Anterior cingulate cortex (tissue), 58 donors: ENCODE results near the gene ADH7.

Source experiments
- DNase-seq, 58 donors: peaks; one replicate each; lab custom pipeline; 2025; lab: John Stamatoyannopoulos, UW

Gene ADH7

DNA sequence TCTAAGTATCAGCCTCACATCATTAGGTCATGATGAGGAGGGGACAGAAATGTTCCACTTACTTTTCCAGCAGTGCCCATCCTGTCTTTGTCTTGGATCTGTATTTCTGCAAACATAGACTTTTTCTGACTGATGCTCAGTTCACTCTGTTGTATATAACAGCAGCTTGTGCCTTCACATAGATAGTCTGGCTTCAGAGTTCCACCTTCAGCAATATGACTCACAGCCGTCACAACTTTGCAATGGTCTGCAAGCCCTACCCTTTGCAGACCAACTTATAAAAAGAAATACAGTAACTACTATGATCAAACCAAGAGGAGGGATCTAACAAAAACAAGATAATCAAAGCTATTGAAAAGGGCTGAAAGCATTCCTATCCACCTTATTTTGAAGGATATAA, at the start of gene ADH7:
Gene ADH7 (minus strand): TSS at position 189 of the 400 bp plus-strand sequence. CDS start 109 bp downstream, at position 80.
- no peak for DNase-seq

- DNase-seq: no peak
Measured at GRCh38 chr4:99483636-99484035, 48.5 kb upstream of the ADH7 start.

GRCh38 chr4:99473131-99473530, 38.0 kb upstream of the ADH7 start:
- no peak for DNase-seq

- no peak for DNase-seq
Measured at GRCh38 chr4:99471896-99472295, 36.8 kb upstream of the ADH7 start.

DNA sequence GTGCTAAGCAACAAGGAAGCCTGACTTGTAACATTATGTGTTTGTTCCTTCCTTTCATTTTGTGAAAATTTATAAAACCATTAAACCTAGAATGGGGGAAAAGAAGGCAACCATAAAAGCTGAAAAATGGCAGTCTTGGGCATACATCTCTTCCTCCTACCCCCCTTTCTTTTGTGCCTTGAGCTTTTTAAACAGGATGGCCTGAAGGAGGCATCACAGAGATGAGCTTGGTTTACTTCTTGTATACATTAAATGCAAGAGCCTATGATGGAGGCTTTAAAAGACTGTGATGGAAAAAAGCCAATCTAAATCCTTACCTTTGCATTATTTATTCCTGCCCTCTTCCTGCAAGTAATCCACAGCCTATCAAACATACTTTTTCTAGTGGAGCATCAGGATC, 36.2 kb upstream of the ADH7 start:
- DNase-seq: no peak

GRCh38 chr4:99468889-99469288, 33.7 kb upstream of the ADH7 start:
- no peak for DNase-seq

- peak in 1 of 58 donors; percentile 15 for DNase-seq
Measured at GRCh38 chr4:99467887-99468286, 32.7 kb upstream of the ADH7 start.

DNA sequence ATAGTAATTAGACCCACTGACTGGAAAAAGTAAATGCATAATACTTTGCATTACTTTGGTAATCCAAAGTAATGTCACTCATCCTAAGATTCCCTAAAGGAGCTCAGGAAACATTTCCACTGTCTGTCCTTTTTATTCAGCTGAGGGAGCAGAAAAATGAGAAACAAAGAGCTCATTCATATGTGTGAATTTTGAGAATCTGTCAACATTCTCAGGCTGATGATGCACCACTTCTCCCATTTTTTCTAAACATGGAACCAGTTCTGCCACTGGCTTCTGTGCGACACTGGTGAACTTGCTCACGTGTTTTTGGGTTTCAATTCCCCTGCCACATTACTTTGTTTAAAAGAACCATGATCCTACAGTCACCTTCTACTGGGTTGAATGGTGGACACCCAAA, 28.4 kb upstream of the ADH7 start:
- DNase-seq: no peak

GRCh38 chr4:99462875-99463464, 27.8 kb upstream of the ADH7 start:
- peak in 47 of 58 donors; percentile 0 to 77 (median 15) for DNase-seq

DNA sequence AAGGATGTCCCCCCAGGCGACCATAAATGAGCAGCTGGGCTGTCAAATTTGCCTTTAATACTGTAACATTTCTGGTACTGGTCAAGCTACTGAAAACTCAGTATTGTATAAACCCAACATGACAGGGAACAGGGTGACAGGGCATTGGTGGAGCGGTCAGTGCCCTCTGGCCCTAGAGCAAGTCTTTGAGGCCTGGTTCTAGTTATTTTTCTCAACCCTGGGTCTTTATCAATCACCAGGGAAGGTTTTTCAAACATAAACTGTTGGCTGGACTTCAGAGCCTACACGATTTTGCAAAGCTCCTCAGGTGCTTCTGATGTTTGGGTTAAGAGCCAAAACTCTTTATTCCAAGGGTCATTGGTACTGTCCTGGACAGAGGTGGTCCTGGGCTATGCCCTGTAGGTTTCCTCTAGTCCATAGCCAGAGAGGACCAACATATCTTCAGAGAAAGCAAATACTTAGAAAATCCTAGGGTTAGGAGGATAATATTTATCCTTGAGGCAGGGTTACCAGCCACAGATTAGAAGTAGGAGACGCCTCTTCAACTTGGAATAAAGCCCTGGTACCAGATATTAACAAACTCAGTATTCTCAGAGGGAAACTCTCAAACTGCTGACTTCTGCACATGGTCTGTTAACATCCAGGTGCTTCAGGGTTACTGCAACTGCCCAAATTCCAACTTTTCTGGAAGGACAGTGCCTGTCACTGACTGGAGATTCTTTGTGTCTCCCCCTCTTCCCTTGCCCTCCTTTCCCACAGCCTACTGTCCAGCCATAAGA, 26.7 kb upstream of the ADH7 start:
- DNase-seq: no peak

- DNase-seq: no peak
Measured at GRCh38 chr4:99459546-99460042, 24.5 kb upstream of the ADH7 start.

- DNase-seq: no peak
Measured at GRCh38 chr4:99458911-99459447, 23.8 kb upstream of the ADH7 start.

DNA sequence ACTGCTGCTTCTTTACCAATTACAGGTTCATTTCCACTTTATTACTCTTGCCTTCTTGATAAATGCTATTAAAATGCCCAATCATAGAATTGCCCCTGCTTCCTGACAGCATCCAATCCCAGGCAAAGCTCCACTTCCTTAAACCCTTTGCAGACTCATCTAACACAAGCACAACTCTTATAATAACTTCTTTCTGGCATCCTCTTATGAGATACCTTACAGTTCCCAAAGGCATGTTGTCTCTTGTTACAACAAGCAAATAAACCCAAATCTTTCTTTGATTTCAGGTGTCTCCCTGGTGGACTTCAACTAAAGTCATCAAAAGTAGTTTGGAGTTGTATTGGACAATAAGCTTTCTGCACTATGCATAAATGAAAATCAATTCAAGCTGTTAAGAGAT, 22.5 kb upstream of the ADH7 start:
- no peak for DNase-seq

DNA sequence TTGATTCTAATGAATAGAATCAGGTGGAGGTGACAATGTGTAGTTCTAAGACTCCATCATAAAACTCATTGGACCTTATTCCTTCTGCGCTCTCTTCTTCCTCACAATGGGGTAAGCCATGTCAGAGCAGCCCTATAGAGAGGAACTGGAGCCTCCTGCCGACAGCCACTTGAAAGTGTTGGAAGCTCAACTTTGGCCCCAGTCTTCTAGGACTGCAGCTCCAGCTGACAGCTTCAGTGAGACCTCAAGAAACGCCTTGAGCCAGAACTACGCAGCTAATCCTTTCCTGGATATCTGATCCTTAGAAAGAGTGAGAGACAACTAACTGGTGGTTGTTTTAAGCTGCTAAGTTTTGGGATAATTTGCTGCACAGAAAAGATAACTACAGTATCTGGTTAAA, 22.1 kb upstream of the ADH7 start:
- DNase-seq: no peak

GRCh38 chr4:99447513-99447912, 12.4 kb upstream of the ADH7 start:
- DNase-seq: no peak

- DNase-seq: no peak
Measured at GRCh38 chr4:99447079-99447478, 11.9 kb upstream of the ADH7 start.

- no peak for DNase-seq
Measured at GRCh38 chr4:99438405-99438780, 3.3 kb upstream of the ADH7 start.

DNA sequence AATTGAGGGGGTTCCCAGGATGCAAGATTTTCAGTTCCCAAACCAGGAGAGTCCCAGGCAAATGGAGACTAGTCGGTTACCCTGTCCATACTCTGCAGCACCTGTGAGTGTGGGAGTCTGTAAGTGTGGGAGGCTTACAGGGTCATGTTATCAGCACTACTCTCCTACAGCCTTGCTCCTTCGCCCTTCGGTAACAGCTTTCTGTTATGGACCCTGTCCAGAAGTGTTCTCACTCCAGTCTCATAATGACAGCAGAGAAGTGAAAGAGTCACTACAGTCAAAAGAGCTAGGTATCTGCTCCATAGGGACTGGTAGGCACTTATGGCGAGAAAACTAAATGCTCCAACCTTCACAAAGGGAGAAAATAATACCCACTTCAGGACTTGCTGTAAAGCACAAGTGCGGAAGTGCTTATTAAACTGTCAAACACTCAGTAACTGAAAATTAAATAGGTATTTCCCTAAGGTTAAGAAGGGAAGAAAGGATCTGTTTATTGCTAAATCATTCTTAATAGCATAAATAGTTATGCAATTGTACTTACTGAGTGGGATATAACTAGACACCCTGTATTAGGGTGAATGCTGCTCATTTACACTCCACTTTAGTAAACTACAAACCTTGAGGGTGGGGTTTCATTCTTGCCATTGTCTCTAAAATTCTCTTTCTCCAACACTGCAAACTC, 2.7 kb upstream of the ADH7 start:
- no peak for DNase-seq

- DNase-seq: no peak
Measured at GRCh38 chr4:99436976-99437722, 2.0 kb upstream of the ADH7 start.

DNA sequence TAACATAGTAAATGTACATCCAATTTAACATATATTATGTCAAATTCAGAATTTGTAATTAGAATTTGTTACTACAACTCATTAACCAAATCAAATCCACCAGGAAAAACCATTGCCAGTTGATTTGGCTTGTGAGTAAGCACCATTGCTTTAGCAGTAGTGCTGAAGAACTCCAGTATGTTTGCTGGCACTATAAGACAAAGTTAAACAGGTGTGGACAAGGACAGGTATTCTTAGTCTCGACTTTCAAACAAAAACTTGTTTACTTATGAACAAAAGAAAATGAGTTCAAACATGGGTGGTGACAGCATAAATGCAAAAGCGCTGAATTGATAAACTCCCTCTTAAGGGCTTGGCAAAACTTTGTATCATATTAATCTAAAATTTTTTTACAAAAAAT, 1.3 kb upstream of the ADH7 start:
- DNase-seq: no peak

- DNase-seq: no peak
Measured at GRCh38 chr4:99430106-99430505, 5.0 kb downstream of the ADH7 start.
